Measurements from ENCODE around the gene SLC38A10. TPM values are rescaled to one million over a fixed set of nuclear protein-coding genes. Genes with fewer than 3 reads are reported as not detected.

Gene SLC38A10
- total RNA-seq, 6 donors from 2014 or later: 90.6 to 208 (median 110) TPM

- Histone ChIP-seq H3K4me1 (peaks cover 0 to 10% (median 5%) of the 10 kb centered on the region in 4 donors), H3K9me3 (no peaks in the 10 kb centered on the region), H3K27me3 (no peaks in the 10 kb centered on the region), H3K36me3 (peaks cover 0 to 14% (median 5%) of the 10 kb centered on the region in 4 donors), H3K4me3 (no peak overlapping the region), H3K27ac (no peak overlapping the region)
- peak in 1 of 2 donors; percentile 54 for DNase-seq
- WGBS, 2 donors: 84 to 93% methylated on average over 9 to 10 of the region's 10 CpGs
- no peak for ATAC-seq (ENCODE audit: low FRiP score in 2 of 2)
- no peak for TF ChIP-seq EP300 (IDR thresholded peaks at IDR 0.05)
- no peak for TF ChIP-seq CTCF (IDR thresholded peaks at IDR 0.05)
- TF ChIP-seq POLR2AphosphoS5 (IDR thresholded peaks at IDR 0.05): no peak
- no peak for TF ChIP-seq POLR2A (IDR thresholded peaks at IDR 0.05)
Measured at GRCh38 chr17:81204578-81204977, 90.5 kb downstream of the SLC38A10 start.

- H3K36me3 ChIP-seq: peaks cover 0 to 14% (median 5%) of the 10 kb centered on the region in 4 donors
- peak in 1 of 2 donors; percentile 76 for DNase-seq
- ATAC-seq (ENCODE audit: low FRiP score in 2 of 2): no peak
- TF ChIP-seq POLR2A (IDR thresholded peaks at IDR 0.05): no peak
- H3K9me3 ChIP-seq: no peaks in the 10 kb centered on the region
- no peak overlapping the region for H3K27ac ChIP-seq
- H3K4me3 ChIP-seq: no peak overlapping the region
- peaks cover 4 to 23% (median 14%) of the 10 kb centered on the region in 4 donors for H3K4me1 ChIP-seq
- 92 to 95% methylated on average over 15 to 20 of the region's 20 CpGs for WGBS, 2 donors
- no peaks in the 10 kb centered on the region for H3K27me3 ChIP-seq
Measured at GRCh38 chr17:81203136-81203535, 92.0 kb downstream of the SLC38A10 start.

DNA sequence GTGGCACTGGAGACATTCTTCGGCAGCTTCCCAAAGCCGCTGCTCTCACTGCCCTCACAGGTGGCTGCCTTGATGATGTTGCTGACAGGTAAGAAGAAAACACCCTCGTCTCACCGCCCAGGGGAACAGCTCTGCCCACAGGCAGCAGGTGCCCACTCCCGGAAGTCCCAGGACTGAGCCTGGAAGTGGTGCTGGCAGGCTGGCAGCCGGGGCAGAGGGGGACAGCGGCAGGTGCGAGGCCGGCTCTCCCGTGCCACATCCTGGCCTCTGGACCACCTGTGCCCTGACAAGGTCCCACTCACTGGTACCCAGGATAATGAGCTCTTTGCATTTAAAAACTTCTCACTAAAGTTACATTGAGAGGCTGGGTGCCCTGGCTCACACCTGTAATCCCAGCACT lies 92.8 kb downstream of the SLC38A10 start:
- peaks cover 4 to 31% (median 19%) of the 10 kb centered on the region in 4 donors for H3K4me1 ChIP-seq
- no peaks in the 10 kb centered on the region for H3K27me3 ChIP-seq
- DNase-seq (peak in 1 of 2 donors; percentile 69), ATAC-seq (ENCODE audit: low FRiP score in 2 of 2) (no peak)
- no peak overlapping the region for H3K27ac ChIP-seq
- H3K9me3 ChIP-seq: no peaks in the 10 kb centered on the region
- WGBS, 2 donors: 97 to 100% methylated on average over 4 to 10 of the region's 10 CpGs
- TF ChIP-seq EP300 (IDR thresholded peaks at IDR 0.05): no peak
- no peak for TF ChIP-seq POLR2A (IDR thresholded peaks at IDR 0.05)
- TF ChIP-seq CTCF (IDR thresholded peaks at IDR 0.05): no peak
- no peak for TF ChIP-seq POLR2AphosphoS5 (IDR thresholded peaks at IDR 0.05)
- H3K4me3 ChIP-seq: no peak overlapping the region
- H3K36me3 ChIP-seq: peaks cover 0 to 14% (median 5%) of the 10 kb centered on the region in 4 donors

- ATAC-seq (ENCODE audit: low FRiP score in 2 of 2): peak; percentile 67 to 71
- Histone ChIP-seq H3K27me3 (no peaks in the 10 kb centered on the region), H3K4me1 (peaks cover 4 to 42% (median 24%) of the 10 kb centered on the region in 4 donors), H3K36me3 (peaks cover 0 to 11% (median 2%) of the 10 kb centered on the region in 4 donors), H3K4me3 (no peak overlapping the region), H3K27ac (peak overlapping the region in 1 of 4 donors; percentile 55), H3K9me3 (no peaks in the 10 kb centered on the region)
- DNase-seq: peak; percentile 61 to 63
- no peak for TF ChIP-seq POLR2A (IDR thresholded peaks at IDR 0.05)
- TF ChIP-seq EP300 (IDR thresholded peaks at IDR 0.05): no peak
- TF ChIP-seq POLR2AphosphoS5 (IDR thresholded peaks at IDR 0.05): no peak
- TF ChIP-seq CTCF (IDR thresholded peaks at IDR 0.05): peak; percentile 64 to 80 (median 73)
- WGBS, 2 donors: 66 to 72% methylated on average over 19 to 27 of the region's 27 CpGs
Measured at GRCh38 chr17:81200695-81201580, 94.2 kb downstream of the SLC38A10 start.

DNA sequence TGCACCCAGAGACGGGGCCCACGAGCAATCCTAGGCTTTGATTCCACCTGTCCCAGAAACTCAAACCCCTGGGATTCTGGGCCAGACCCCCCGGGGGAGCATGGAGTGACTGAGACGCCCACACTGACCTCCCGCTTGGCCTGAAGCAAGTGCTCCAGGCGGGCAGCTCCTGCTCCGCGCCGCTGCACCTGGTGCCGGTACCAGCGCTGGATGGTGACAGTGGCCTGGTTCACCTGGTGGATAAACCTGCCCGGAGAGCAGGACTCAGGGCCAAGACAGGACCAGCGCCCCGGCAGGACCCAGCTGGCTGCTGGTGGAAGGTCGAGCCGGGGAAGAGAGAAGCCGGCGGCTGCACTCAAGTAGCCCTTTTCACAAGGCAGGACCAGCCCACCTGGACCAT lies 94.9 kb downstream of the SLC38A10 start:
- no peaks in the 10 kb centered on the region for H3K9me3 ChIP-seq
- no peak for ATAC-seq (ENCODE audit: low FRiP score in 2 of 2)
- TF ChIP-seq EP300 (IDR thresholded peaks at IDR 0.05) (no peak), CTCF (IDR thresholded peaks at IDR 0.05) (no peak), POLR2A (IDR thresholded peaks at IDR 0.05) (no peak), POLR2AphosphoS5 (IDR thresholded peaks at IDR 0.05) (no peak)
- H3K36me3 ChIP-seq: peaks cover 0 to 16% (median 2%) of the 10 kb centered on the region in 4 donors
- peak in 1 of 2 donors; percentile 71 for DNase-seq
- no peak overlapping the region for H3K4me3 ChIP-seq
- WGBS, 2 donors: 87 to 94% methylated on average over 3 to 18 of the region's 18 CpGs
- peaks cover 4 to 42% (median 24%) of the 10 kb centered on the region in 4 donors for H3K4me1 ChIP-seq
- H3K27ac ChIP-seq: peak overlapping the region in 1 of 4 donors; percentile 55
- H3K27me3 ChIP-seq: no peaks in the 10 kb centered on the region
